Fibroblast of lung (primary cell): ENCODE data around the gene PPM1D. TPM values are rescaled to one million over a fixed set of nuclear protein-coding genes. Genes with fewer than 3 reads are reported as not detected.

Experiments used
- DNase-seq, 2 donors: peaks; one replicate each; pipeline versions ENCODE4 v3.0.0 to v3.0.0-alpha.2; 2010; ENCODE audit warnings: low read depth in 2 of 2
- H2AFZ ChIP-seq: 2 replicates; pipeline ENCODE4 v1.5.1; 2012; ENCODE audit warnings: low read length, control low read depth, inconsistent platforms
- H3K27ac ChIP-seq: 2 replicates; pipeline ENCODE4 v1.5.1; 2011; ENCODE audit warnings: low read length, control low read depth; ENCODE audit not compliant: insufficient read depth
- H3K27me3 ChIP-seq: 2 replicates; pipeline ENCODE4 v1.5.1; 2011; ENCODE audit warnings: mild to moderate bottlenecking, low read length; ENCODE audit not compliant: control insufficient read depth, insufficient read depth
- H3K36me3 ChIP-seq: 2 replicates; pipeline ENCODE4 v1.5.1; 2011; ENCODE audit warnings: low read length; ENCODE audit not compliant: control insufficient read depth, insufficient read depth
- H3K4me1 ChIP-seq: 2 replicates; pipeline ENCODE4 v1.5.1; 2011; ENCODE audit warnings: low read length; ENCODE audit not compliant: control insufficient read depth, insufficient read depth; ENCODE audit errors: extremely low read depth
- H3K4me2 ChIP-seq: 2 replicates; pipeline ENCODE4 v1.5.1; 2011; ENCODE audit warnings: low read length, control low read depth; ENCODE audit not compliant: insufficient read depth; ENCODE audit errors: extremely low read depth
- H3K4me3 ChIP-seq, 4 experiments: fragments of 200-600 bp in 1 of 4; sonication (generic) in 1 of 4; replicated peaks in 1 of 4; 2 replicates each; pipeline ENCODE4 v1.5.1; 2011 to 2016; ENCODE audit warnings: low read length in 4 of 4, low read depth in 3 of 4, mild to moderate bottlenecking in 3 of 4, control low read depth in 2 of 4, inconsistent platforms in 1 of 4, mixed read lengths in 1 of 4; ENCODE audit not compliant: insufficient read depth in 1 of 4; ENCODE audit errors: control extremely low read depth in 1 of 4
- H3K79me2 ChIP-seq: 2 replicates; pipeline ENCODE4 v1.5.1; 2012; ENCODE audit warnings: mild to moderate bottlenecking, low read length, inconsistent platforms; ENCODE audit not compliant: control insufficient read depth, insufficient read depth
- H3K9ac ChIP-seq: 2 replicates; pipeline ENCODE4 v1.5.1; 2011; ENCODE audit warnings: mild to moderate bottlenecking, low read length, control low read depth; ENCODE audit not compliant: insufficient read depth
- H3K9me3 ChIP-seq: 2 replicates; pipeline ENCODE4 v1.5.1; 2012; ENCODE audit warnings: low read depth, low read length; ENCODE audit not compliant: control insufficient read depth, insufficient read depth
- H4K20me1 ChIP-seq: 2 replicates; pipeline ENCODE4 v1.5.1; 2011; ENCODE audit warnings: low read length; ENCODE audit not compliant: control insufficient read depth, insufficient read depth; ENCODE audit errors: extremely low read depth
- CTCF ChIP-seq, 2 donors: IDR thresholded peaks in 1 of 2; conservative IDR thresholded peaks in 1 of 2; 1 replicate in 1 of 2; 2 replicates in 1 of 2; pipeline ENCODE4 v1.5.1; 2011 to 2012; ENCODE audit warnings: low read length in 2 of 2, control low read depth in 1 of 2, inconsistent platforms in 1 of 2, low read depth in 1 of 2, mild to moderate bottlenecking in 1 of 2
- EZH2 ChIP-seq: IDR thresholded peaks from 2 replicates; pipeline ENCODE4 v1.5.1; 2012; ENCODE audit warnings: low read length, control low read depth, mild to moderate bottlenecking; ENCODE audit errors: missing control alignments
- polyA plus RNA-seq, 2 donors: library from polyadenylated mRNA; depleted of rRNA in 1 of 2; stranded (reverse) in 1 of 2; unstranded in 1 of 2; fragments of >200 nt; gene quantifications; 2 replicates each; pipeline ENCODE4 v1.2.1, GENCODE V29; 2011 to 2012; ENCODE audit warnings: missing spikeins in 1 of 2
- total RNA-seq: library from RNA; depleted of rRNA; stranded (reverse); fragments of >200 nt; gene quantifications from 2 replicates; pipeline ENCODE4 v1.2.1, GENCODE V29; 2014

Gene PPM1D
- total and polyA plus RNA-seq, 2 donors (not counting 1 experiment from before 2014, with no cell fraction given), result 6.8 to 12.4 TPM

- Histone ChIP-seq H4K20me1 (no peaks in the 10 kb centered on the region), H3K9ac (no peak overlapping the region), H3K36me3 (no peaks in the 10 kb centered on the region), H3K27me3 (no peaks in the 10 kb centered on the region), H3K9me3 (no peaks in the 10 kb centered on the region), H3K79me2 (peaks cover 9% of the 10 kb centered on the region), H3K4me1 (no peaks in the 10 kb centered on the region), H3K4me3 (no peak overlapping the region), H2AFZ (no peak overlapping the region), H3K27ac (no peak overlapping the region), H3K4me2 (no peak overlapping the region)
- TF ChIP-seq EZH2 (no peak), CTCF (conservative IDR thresholded peaks at IDR 0.05 in 1 of 2, IDR thresholded peaks at IDR 0.05 in 1 of 2; ENCODE audit: low read depth in 1 of 2, low read length in 2 of 2) (peak; percentile 48 to 65)
- DNase-seq, result peak; percentile 11 to 32
These were observed 40.5 kb downstream of the PPM1D start for GRCh38 chr17:60640503-60640902.

DNA sequence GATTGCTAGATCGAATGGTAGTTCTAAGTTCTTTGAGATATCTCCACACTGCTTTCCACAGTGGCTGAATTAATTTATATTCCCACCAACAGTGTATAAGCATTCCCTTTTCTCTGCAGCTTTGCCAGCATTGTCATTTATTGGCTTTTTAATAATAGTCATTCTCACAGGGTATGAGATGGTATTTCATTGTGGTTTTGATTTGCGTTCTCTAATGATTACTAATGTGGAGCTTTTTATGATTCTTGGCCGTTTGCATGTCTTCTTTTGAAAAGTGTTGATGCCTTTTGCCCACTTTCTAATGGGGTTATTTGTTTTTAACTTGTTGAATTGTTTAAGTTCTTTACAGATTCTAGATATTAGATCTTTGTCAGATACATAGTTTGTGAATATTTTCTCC lies 41.1 kb downstream of the PPM1D start:
- Histone ChIP-seq H3K27me3 (no peaks in the 10 kb centered on the region), H3K79me2 (peaks cover 9% of the 10 kb centered on the region), H3K4me1 (no peaks in the 10 kb centered on the region), H3K4me3 (no peak overlapping the region), H3K36me3 (no peaks in the 10 kb centered on the region), H3K27ac (no peak overlapping the region), H3K4me2 (no peak overlapping the region), H3K9me3 (no peaks in the 10 kb centered on the region), H3K9ac (no peak overlapping the region), H2AFZ (no peak overlapping the region), H4K20me1 (no peaks in the 10 kb centered on the region)
- DNase-seq, result peak; percentile 26 to 62
- no peak for TF ChIP-seq EZH2
- no peak for TF ChIP-seq CTCF (conservative IDR thresholded peaks at IDR 0.05 in 1 of 2, IDR thresholded peaks at IDR 0.05 in 1 of 2; ENCODE audit: low read depth in 1 of 2, low read length in 2 of 2)

- Histone ChIP-seq H3K36me3 (no peaks in the 10 kb centered on the region), H3K9ac (no peak overlapping the region), H3K27me3 (no peaks in the 10 kb centered on the region), H3K27ac (no peak overlapping the region), H2AFZ (no peak overlapping the region), H3K79me2 (peaks cover 9% of the 10 kb centered on the region), H3K4me1 (no peaks in the 10 kb centered on the region), H3K9me3 (no peaks in the 10 kb centered on the region), H3K4me3 (no peak overlapping the region), H3K4me2 (no peak overlapping the region), H4K20me1 (no peaks in the 10 kb centered on the region)
- TF ChIP-seq CTCF (conservative IDR thresholded peaks at IDR 0.05 in 1 of 2, IDR thresholded peaks at IDR 0.05 in 1 of 2; ENCODE audit: low read depth in 1 of 2, low read length in 2 of 2), result peak; percentile 49 to 68
- TF ChIP-seq EZH2, result no peak
- peak; percentile 71 to 90 for DNase-seq
These were observed 41.8 kb downstream of the PPM1D start for GRCh38 chr17:60641810-60642220.
